Measurements from ENCODE around the gene RTRAF. TPM values are rescaled to one million over a fixed set of nuclear protein-coding genes. Genes with fewer than 3 reads are reported as not detected.

RTRAF gene
- total and polyA plus RNA-seq, 10 of the 15 experiments (the other 5 are each of a cell fraction or from before 2014, with no cell fraction given) = 248 to 540 (median 368) TPM

- RAD21 ChIA-PET (ENCODE audit: unreplicated experiment) = no interaction called here
- H3K4me3 ChIP-seq = no peak overlapping the region
- H3K27me3 ChIP-seq (replicated peaks in 1 of 2; ENCODE audit: control insufficient read depth in 2 of 2, insufficient read depth in 2 of 2, low read length in 1 of 2) = no peaks in the 10 kb centered on the region
- H3K4me1 ChIP-seq (ENCODE audit: control insufficient read depth, insufficient read depth, low read length) = no peaks in the 10 kb centered on the region
- H3K79me2 ChIP-seq (ENCODE audit: control insufficient read depth, insufficient read depth, low read length) = no peaks in the 10 kb centered on the region; the same call in none of the 2 replicates
- CTCF ChIA-PET = interaction anchor here (1.1 to 2.1 kb wide), 3 partner anchors 7 to 24 kb away, joined by 3 to 12 read pairs (median 3); no protein-coding TSS in a partner anchor
- intact Hi-C loops (cut with micrococcal nuclease; ENCODE audit: unreplicated experiment) = no loop called here
- H3K9ac ChIP-seq (ENCODE audit: control insufficient read depth, insufficient read depth, low read length) = no peak overlapping the region
- POLR2A ChIA-PET = no interaction called here
- no peaks in the 10 kb centered on the region for H3K9me3 ChIP-seq (replicated peaks; ENCODE audit: control insufficient read depth, insufficient read depth, low read length)
- no TSS peak for BruUV-seq (replicated peaks)
- no peak overlapping the region for H3K27ac ChIP-seq (ENCODE audit: control insufficient read depth, insufficient read depth)
- 98% methylated on average over 4 of the region's 4 CpGs for WGBS (ENCODE audit: insufficient coverage, insufficient replicate concordance, low lambda C conversion rate, missing lambda C conversion rate)
- FAIRE-seq (no peak), ATAC-seq (no peak), DNase-seq (ENCODE audit: low read depth, low spot score) (no peak)
- H3K4me2 ChIP-seq (ENCODE audit: control insufficient read depth, insufficient read depth) = no peak overlapping the region
- H2AFZ ChIP-seq (ENCODE audit: control insufficient read depth, low read depth, low read length) = no peak overlapping the region
- peaks cover 8 to 40% of the 10 kb centered on the region in 2 experiments for H3K36me3 ChIP-seq (ENCODE audit: control insufficient read depth in 2 of 2, insufficient read depth in 2 of 2, low read length in 1 of 2)
- H4K20me1 ChIP-seq (ENCODE audit: control insufficient read depth, insufficient read depth) = no peaks in the 10 kb centered on the region; the same call in 1 of the 2 replicates
- SMC1A ChIA-PET (ENCODE audit: uncharacterized antibody, unreplicated experiment) = no interaction called here
- TF ChIP-seq IRF5 (IDR thresholded peaks at IDR 0.05; ENCODE audit: borderline replicate concordance) (no peak), NFXL1 (IDR thresholded peaks at IDR 0.05; ENCODE audit: borderline replicate concordance) (no peak), ETV6 (conservative IDR thresholded peaks at IDR 0.05 in 1 of 2, IDR thresholded peaks at IDR 0.05 in 1 of 2; ENCODE audit: borderline replicate concordance in 1 of 2, low read depth in 1 of 2) (no peak), EED (IDR thresholded peaks at IDR 0.05; ENCODE audit: low read depth) (no peak), RFX5 (IDR thresholded peaks at IDR 0.05; ENCODE audit: low read depth, low read length) (no peak), JUNB (IDR thresholded peaks at IDR 0.05) (no peak), KDM1A (IDR thresholded peaks at IDR 0.05; ENCODE audit: borderline replicate concordance) (no peak), ZSCAN29 (IDR thresholded peaks at IDR 0.05) (no peak), BACH1 (IDR thresholded peaks at IDR 0.05; ENCODE audit: borderline replicate concordance) (no peak), SMC3 (IDR thresholded peaks at IDR 0.05; ENCODE audit: borderline replicate concordance, low read length) (no peak)
- in situ Hi-C loops (cut with MboI) = no loop called here
These were observed 13.2 kb downstream of the RTRAF start for GRCh38 chr14:52002542-52002941.
